ENCODE results near the gene DOK6. TPM values are rescaled to one million over a fixed set of nuclear protein-coding genes. Genes with fewer than 3 reads are reported as not detected.

The DOK6 gene
- total and polyA plus RNA-seq, 2 of the 13 experiments (the other 11 are each of a cell fraction or from before 2014, with no cell fraction given): 17.0 to 17.2 TPM

DNA sequence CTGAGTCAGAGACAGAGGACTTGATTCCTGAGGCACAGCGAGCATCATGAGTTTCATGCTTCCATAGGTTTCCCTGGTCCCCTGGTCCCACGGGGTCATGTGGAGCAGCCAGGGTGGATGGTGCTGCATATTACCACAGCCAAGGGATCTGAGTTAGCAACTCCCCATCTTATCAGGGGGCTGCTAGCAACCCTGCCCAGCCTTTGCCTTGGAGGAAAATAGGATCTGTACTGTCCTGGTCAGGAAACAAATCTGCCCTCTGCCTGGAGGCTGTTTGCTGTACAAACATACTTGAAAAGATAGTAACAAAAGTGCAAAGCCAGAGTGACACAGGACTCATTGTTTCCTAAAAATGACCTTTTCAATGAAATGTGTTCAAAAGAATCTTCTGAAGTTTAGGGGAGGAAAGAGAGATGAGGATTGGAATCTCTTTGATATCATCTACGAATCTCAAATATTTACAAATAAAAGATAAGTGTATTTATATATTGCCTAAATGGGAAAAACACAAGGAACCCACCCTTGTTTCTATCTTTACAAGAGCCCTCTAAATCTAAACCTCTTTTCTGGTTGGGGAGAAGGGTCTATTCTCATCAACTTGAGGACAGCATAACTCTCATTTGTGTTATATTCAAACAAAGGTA, 352.2 kb downstream of the DOK6 start (continued):
- TF ChIP-seq CCAR2 (optimal IDR thresholded peaks at IDR 0.05; ENCODE audit: low read depth, low read length) (no peak), ZNF644 (CRISPR knock-in tag; IDR thresholded peaks at IDR 0.05; ENCODE audit: low read depth) (peak; percentile 95), SRSF1 (optimal IDR thresholded peaks at IDR 0.05; ENCODE audit: low read depth, low read length) (no peak), FOXO1 (CRISPR knock-in tag; IDR thresholded peaks at IDR 0.05) (peak; percentile 94), NONO (IDR thresholded peaks at IDR 0.05) (no peak), NONO (CRISPR knock-in tag; conservative IDR thresholded peaks at IDR 0.05) (peak; percentile 85), ZNF333 (CRISPR knock-in tag; IDR thresholded peaks at IDR 0.05; ENCODE audit: borderline replicate concordance) (no peak), KLF16 (CRISPR knock-in tag; IDR thresholded peaks at IDR 0.05) (peak in 1 of 2 experiments; percentile 78; a peak in 2 of 4 replicates), MIER2 (CRISPR knock-in tag; IDR thresholded peaks at IDR 0.05) (peak; percentile 53; the same call in 1 of the 2 replicates), RARA (CRISPR knock-in tag; IDR thresholded peaks at IDR 0.05) (peak; percentile 88), ETV6 (CRISPR knock-in tag; conservative IDR thresholded peaks at IDR 0.05) (0 out of 2 replicates have a peak, but pooled peaks have one; percentile 41), EHMT2 (IDR thresholded peaks at IDR 0.05; ENCODE audit: borderline replicate concordance, low read depth, low read length) (no peak), ZNF335 (CRISPR knock-in tag; IDR thresholded peaks at IDR 0.05) (no peak; the same call in 1 of the 2 replicates), ZNF619 (CRISPR knock-in tag; IDR thresholded peaks at IDR 0.05) (no peak), SP5 (CRISPR knock-in tag; IDR thresholded peaks at IDR 0.05; ENCODE audit: borderline replicate concordance, low read depth) (peak; percentile 54; the same call in 1 of the 2 replicates), ZNF337 (CRISPR knock-in tag; IDR thresholded peaks at IDR 0.05; ENCODE audit: borderline replicate concordance, low read depth) (no peak), ZFP62 (CRISPR knock-in tag; IDR thresholded peaks at IDR 0.05) (no peak), RFXANK (CRISPR knock-in tag; IDR thresholded peaks at IDR 0.05) (no peak; the same call in 1 of the 2 replicates), IKZF4 (CRISPR knock-in tag; IDR thresholded peaks at IDR 0.05; ENCODE audit: borderline replicate concordance, low read depth, not compliant biosample characterization) (no peak), RAD51 (IDR thresholded peaks at IDR 0.05; ENCODE audit: borderline replicate concordance) (no peak), SIN3B (IDR thresholded peaks at IDR 0.05; ENCODE audit: low read length) (no peak), ELF3 (CRISPR knock-in tag; IDR thresholded peaks at IDR 0.05) (peak; percentile 89), SYNCRIP (IDR thresholded peaks at IDR 0.05; ENCODE audit: insufficient read depth, low read depth, low read length) (no peak), CREM (IDR thresholded peaks at IDR 0.05) (peak; percentile 96), CREM (CRISPR knock-in tag; IDR thresholded peaks at IDR 0.05) (no peak), ZNF878 (CRISPR knock-in tag; IDR thresholded peaks at IDR 0.05) (peak; percentile 78; the same call in 1 of the 2 replicates), SRSF4 (IDR thresholded peaks at IDR 0.05; ENCODE audit: low read depth, low read length, poor library complexity, severe bottlenecking) (no peak)
- TF ChIP-seq, protein P1, sequence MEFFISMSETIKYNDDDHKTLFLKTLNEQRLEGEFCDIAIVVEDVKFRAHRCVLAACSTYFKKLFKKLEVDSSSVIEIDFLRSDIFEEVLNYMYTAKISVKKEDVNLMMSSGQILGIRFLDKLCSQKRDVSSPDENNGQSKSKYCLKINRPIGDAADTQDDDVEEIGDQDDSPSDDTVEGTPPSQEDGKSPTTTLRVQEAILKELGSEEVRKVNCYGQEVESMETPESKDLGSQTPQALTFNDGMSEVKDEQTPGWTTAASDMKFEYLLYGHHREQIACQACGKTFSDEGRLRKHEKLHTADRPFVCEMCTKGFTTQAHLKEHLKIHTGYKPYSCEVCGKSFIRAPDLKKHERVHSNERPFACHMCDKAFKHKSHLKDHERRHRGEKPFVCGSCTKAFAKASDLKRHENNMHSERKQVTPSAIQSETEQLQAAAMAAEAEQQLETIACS (CRISPR knock-in tag; IDR thresholded peaks at IDR 0.05): no peak
- TF ChIP-seq, protein P2, sequence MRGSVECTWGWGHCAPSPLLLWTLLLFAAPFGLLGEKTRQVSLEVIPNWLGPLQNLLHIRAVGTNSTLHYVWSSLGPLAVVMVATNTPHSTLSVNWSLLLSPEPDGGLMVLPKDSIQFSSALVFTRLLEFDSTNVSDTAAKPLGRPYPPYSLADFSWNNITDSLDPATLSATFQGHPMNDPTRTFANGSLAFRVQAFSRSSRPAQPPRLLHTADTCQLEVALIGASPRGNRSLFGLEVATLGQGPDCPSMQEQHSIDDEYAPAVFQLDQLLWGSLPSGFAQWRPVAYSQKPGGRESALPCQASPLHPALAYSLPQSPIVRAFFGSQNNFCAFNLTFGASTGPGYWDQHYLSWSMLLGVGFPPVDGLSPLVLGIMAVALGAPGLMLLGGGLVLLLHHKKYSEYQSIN (CRISPR knock-in tag; IDR thresholded peaks at IDR 0.05; ENCODE audit: borderline replicate concordance): no peak
- TF ChIP-seq, protein P3, sequence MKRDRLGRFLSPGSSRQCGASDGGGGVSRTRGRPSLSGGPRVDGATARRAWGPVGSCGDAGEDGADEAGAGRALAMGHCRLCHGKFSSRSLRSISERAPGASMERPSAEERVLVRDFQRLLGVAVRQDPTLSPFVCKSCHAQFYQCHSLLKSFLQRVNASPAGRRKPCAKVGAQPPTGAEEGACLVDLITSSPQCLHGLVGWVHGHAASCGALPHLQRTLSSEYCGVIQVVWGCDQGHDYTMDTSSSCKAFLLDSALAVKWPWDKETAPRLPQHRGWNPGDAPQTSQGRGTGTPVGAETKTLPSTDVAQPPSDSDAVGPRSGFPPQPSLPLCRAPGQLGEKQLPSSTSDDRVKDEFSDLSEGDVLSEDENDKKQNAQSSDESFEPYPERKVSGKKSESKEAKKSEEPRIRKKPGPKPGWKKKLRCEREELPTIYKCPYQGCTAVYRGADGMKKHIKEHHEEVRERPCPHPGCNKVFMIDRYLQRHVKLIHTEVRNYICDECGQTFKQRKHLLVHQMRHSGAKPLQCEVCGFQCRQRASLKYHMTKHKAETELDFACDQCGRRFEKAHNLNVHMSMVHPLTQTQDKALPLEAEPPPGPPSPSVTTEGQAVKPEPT (CRISPR knock-in tag; IDR thresholded peaks at IDR 0.05; ENCODE audit: low read depth): no peak
